Muscle of back (tissue), 11 donors: ENCODE measurements around the gene C2orf68. TPM values are rescaled to one million over a fixed set of nuclear protein-coding genes. Genes with fewer than 3 reads are reported as not detected.
"Not testable (repeated sequence)": the region's sequence is repeated elsewhere in the genome, so short reads cannot be mapped to it uniquely, and the experiment has no call there.

Source experiments
- DNase-seq, 3 donors: peaks; one replicate each; pipeline versions ENCODE4 v3.0.0 to v3.0.0-alpha.2; 2013
- polyA plus RNA-seq, 10 donors: library from polyadenylated mRNA; unstranded; fragments of 120-200 nt; gene quantifications; one replicate each; pipeline ENCODE4 v1.2.1, GENCODE V29; 2013; ENCODE audit not compliant: insufficient read length in 10 of 10

Gene C2orf68
- polyA plus RNA-seq, 10 donors: 35.9 to 51.2 (median 43.6) TPM

DNA sequence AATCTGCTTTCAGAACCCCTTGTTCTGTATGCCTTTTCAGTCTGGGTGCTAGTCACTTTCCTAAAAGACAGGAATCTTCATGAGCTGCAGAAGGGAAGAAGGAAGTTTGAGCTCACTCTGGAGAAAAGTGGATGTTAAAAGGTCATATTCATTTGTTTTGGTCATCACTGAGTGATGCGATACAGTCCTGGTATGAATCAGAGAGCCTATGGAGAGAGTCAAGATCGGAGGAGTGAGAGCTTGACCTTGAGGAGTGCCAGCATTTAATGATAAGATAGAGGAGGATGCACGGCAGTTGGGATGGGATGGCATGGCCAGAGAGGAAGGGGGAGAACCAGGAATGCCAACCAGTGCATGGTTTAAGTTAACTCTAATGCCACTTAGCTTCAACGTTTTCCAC, 23.8 kb upstream of the C2orf68 start:
- no peak for DNase-seq

DNA sequence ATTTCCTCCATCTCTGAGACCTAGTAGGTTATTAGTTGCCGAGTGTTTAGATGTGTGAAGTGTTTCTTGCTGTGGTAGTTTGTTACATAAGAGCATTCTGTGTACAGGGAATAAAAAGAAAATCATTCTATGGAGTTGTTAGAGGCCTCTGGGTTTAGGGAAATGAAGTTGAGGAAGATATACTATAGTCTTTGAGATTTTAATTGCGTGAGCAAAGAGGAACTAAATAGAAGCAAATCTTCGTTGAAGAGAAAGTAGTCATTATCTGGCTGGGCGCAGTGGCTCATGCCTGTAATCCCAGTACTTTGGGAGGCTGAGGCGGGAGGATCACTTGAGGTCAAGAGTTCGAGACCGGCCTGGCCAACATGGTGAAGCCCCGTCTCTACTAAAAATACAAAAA, 23.1 kb upstream of the C2orf68 start:
- DNase-seq: no peak

DNA sequence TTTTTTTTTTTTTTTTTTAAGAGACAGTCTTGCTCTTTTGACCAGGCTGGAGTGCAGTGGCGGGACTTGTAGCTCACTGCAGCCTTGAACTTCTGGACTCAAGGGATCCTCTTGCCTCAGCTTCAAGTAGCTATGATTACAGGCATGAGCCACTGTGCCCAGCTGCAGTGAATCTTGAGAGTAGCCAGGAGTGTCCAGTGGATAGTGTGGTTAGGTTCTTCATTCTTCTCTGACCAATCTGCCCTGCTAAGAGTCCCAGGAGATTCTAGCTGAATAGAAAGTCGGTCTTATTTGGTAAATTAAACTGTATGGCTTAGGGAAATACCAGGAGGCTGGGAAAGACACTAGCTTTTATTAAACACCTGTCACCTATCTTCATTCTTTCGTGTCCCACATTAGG, 19.4 kb upstream of the C2orf68 start:
- DNase-seq: no peak

DNA sequence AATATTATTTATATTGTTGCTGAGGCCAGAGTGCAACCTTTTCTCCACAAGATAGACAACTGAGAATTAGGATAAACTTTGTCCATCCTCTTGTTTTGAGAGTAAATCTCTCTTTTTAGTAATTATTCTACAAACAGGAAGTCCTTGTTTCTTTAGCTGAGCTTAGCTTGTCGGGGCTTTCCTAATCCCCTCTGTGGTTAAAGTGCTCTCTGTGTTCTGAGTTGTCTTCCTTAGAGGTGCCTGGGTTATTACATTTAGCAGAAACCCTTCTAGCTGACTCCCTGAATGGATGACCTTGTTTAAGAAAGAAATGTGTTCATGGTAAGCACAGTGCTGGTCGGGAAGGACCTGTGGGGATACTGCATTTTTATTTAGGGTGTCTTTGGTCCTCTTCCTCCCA, 16.8 kb upstream of the C2orf68 start:
- DNase-seq: no peak

DNA sequence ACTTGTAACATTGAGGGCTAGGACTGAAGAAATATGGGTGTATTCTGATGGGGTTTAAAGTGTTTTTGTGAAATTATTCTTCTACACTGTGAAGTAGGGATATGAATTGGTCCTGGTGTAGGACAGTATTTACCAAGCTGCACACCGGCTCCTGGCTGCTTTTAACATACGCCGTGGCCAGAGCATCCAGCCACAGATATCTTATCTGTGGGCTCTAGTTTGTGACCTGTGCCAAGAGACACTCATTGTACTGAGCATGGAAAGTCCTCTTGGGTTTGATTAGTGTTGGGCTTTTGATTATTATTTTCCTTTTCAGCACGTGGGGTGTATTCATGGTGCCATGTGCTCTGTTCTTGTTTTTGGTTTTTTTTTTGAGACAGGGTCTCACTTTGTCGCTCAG, 12.1 kb upstream of the C2orf68 start:
- no peak for DNase-seq

DNA sequence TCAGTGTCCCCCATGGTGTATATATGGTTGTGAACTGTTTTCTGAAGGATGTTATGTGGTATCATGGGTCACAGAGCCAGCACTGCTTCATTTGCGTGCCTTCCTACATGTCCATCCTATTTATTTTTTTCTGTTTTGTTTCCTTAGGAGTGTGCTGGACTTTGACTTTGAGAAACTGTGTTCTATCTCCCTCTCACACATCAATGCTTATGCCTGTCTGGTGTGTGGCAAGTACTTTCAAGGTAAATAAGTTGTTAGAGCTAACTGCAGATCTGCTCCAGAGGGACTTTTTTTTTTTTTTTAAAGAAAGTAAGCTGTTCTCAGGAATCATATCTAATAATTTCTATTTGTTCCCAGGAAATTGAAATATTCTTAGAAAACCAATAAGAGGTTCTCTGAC, 9.5 kb upstream of the C2orf68 start:
- no peak for DNase-seq

DNA sequence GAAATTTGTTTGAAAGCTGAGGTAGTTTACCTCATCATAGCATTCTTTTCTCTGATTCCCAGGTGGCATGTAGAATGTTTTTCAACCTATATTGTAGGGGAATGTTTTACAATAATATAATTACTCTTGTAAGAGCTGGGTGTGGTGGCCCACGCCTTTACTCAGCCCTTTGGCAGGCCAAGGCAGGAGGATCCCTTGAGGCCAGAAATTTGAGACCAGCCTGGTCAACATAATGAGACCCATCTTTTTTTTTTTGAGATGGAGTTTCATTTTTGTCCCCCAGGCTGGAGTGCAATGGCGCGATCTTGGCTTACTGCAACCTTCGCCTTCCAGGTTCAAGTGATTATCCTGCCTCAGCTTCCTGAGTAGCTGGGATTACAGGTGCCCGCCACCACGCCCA, 7.8 kb upstream of the C2orf68 start:
- no peak for DNase-seq

DNA sequence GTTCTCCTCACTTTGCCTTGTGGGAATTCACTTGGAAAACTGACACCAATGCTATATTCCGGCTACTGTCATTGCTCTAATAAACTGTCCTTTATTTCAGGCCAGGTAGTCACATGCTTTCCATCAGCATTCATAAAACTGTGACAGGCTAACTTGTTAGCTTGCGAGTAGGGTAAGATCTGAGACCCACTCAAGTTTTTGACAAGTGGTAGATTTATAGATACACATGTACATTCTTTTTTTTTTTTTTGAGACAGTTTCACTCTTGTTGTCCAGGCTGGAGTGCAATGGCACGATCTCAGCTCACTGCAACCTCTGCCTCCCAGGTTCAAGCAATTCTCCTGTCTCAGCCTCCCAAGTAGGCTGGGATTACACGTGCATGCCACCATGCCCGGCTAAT, 5.9 kb upstream of the C2orf68 start:
- not testable (repeated sequence) for DNase-seq

DNA sequence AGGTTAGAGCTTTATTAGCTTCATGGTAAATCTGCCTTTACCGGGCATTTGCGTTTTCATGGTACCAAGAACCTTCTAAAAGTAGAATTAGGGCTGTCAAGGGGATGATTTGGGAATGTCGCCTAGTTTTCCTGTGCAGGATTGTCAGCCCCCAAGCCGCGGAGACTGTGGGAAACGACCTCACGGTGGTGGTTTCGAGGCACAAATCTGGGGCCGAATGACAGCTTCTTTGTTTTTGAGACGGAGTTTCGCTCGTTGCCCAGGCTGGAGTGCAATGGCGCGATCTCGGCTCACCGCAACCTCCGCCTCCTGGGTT, 3.5 kb upstream of the C2orf68 start:
- DNase-seq: no peak

DNA sequence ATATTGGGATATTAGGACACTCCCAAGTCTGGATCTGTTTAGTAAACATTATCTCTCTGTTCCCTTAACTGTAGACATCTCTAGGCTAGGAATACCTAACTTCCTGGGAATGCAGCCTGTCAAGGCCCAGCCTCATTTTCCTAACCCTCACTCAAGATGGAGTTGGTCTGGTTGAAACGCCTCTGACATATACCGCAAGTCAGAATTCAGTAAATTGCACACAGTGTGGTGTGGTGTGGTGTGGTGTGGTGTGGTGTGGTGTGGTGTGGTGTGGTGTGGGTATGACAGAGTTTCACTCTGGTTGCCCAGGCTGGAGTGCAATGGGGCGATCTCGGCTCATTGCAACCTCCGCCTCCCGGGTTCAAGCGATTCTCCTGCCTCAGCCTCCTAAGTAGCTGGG, 2.9 kb upstream of the C2orf68 start:
- not testable (repeated sequence) for DNase-seq

DNA sequence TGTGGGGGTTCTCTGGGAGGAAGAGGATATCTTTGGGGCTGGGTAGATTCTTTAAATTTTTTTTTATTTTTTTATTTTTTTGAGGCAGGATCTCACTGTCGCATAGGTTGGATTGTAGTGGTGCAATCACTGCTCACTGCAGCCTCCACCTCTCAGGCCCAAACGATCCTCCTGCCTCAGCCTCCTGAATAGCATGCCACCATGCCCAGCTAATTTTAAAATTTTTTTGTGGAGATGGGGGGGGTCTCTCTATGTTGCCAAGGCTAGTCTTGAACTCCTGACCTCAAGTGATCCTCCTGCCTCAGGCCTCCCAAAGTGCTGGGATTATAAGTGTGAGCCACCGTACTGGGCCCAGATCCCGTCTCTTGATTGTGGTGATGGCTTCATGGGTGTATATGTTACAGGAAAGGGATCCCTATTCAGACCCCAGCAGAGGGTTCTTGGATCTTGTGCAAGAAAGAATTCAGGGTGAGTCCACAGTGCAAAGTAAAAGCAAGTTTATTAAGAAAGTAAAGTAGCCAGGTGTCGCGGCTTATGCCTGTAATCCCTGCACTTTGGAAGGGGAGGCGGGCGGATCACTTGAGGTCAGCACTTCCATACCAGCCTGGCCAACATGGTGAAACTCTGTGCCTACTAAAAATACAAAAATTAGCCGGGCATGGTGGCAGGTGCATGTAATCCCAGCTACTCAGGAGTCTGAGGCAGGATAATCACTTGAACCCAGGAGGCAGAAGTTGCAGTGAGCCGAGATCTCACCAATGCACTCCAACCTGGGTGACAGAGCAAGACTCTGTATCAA, 2.0 kb upstream of the C2orf68 start:
- no peak for DNase-seq

DNA sequence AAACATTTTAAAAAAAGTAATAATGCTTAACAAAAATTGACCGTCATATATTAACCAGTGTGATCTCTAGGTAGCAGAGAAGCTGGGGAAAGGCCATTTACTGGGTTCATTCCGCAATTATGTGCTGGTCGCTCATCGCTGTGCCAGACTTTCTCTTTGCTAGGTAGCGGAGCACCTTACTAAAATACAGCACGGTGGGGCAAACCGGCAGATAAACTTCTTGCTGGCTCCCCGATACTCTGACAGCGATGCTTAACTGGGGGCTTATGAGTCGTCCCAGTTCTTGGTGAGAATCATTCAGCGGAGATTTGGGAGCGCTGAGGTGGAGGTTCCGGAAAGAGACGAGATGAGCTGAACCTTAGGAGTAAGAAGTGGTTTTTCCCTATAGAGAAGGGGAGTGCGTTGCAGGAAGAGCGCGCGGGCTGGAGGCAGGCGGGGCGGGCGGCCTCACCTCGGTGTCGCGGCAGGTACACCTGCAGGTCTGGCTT, 605 bp downstream of the C2orf68 start:
- DNase-seq: no peak

DNA sequence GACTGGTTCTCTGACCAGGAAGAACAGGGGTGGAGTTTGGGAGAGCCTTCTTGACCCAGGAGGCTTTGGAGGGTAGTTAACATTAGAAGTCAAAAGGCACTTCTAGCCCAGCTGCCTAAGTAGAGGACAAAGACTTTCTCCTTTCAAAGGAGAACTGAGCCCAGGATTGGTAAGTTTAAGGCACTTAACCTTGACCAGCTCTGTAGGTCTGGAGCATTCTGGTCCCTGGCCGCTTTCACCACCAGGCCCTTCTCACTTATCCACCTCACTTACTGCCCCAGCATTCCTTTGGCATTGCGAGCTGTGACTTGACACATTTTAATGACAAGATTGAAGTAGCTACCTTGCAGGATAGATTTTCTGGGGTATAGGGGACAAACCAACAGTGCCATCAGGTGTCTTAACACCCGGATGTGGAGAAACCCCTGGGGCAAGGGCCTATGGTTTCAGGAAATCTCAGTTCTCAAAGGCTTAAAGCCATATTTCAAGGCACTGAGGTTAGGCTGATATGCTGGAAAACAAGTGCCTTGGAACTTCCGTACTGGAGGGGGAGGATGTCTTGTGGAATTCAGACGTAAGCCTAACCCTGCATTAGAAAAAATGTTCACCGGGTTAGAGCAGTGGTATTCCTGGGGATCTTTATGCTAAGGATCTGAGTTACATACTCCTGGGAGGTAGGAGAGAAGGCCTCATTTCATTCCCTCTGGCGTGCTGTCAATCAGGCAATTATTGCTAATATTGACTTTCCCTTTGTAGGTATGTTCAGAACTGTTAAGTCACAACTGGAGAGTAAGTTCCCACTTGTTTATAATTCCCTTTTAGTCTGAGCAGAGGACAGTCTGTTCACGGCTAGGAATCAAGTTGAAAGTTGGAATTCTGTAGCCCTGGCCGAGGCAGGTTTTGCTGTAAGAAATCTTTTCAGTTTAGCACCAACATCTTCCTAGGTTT, 4.3 kb downstream of the C2orf68 start:
- peak in 1 of 3 donors; percentile 1 for DNase-seq

DNA sequence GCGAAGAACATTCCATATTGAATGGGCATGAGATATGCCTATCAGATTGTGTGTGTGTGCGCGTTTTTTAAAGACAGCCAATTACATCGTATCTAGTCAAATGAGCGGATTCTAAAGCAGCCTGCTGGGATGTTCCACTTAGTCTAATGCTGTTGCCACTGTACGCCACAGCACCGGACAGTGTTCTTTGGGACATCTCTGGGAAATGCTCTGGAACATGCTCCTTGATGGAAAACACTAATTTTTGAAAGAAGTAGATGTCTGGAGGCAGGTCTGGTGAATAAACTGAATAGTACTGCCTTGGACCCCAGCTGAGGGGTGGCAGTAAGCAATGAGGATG, 5.8 kb downstream of the C2orf68 start:
- no peak for DNase-seq

DNA sequence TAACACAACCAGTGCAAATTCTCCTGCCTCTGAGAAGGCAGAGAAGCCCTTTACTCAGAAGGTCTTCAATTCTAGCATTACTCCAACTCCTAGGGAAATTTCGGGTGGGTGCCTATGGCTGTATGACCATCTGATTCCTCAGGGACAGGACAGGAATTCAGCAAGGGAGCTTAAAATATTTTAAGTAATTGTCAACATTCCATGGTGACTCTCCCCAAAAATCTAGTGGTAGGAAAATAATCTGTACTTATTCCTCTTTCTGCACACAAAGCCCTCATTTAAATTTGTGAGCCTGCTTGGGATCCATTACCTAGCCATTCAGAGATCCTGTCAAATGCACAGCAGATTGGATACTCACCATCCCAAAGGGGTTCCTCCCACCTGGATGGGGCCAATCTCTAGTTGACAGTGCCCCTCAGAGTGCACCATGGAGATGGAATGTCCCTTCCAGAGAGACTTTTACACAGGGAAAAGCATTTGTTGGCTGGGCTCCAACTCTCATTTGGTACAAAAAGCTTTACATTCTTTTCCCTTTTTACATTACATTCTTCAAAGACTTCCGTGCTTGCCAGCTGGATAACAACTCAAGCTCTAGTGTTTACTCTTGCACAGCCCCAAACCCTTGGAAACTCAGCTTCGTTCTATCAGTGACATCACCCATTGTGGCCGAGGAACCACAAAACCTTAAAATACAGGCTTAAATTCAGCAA, 6.3 kb downstream of the C2orf68 start:
- peak in 2 of 3 donors; percentile 43 to 62 for DNase-seq

DNA sequence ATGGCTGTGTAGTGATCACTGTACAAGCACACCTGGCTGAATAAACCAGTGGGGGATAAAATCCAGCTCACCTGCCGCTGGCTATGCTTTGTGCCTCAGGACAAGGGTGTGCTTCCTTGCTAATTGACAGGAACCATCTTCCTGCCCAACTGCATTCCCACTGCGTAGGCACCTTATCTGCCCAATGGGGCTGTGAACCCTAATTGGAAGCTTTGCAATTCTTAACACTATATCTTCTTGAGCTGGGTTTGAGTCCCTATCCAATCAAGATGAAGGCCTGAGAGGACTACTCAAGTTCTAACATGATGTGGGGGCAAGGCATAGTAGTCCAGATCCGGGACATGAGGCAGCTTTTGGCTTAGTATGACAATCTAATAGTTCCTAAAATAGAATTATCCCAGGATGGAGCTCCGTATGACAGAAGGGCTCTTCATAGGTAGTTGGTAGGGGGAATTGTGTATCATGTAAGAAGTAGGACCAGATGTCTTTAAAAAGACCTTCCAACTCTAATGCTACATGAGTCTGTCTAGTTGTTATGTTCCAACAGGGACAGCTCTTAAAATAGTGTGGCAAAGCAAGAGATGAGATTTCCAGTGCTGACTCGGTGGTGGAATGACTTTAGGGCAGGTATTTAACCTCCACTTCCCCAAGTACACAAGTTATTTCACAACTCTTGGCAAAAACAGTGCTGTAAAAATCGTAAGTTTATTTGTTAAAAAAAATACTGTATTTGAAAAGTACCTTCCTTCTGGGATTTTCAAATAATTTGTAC, 7.1 kb downstream of the C2orf68 start:
- peak in 1 of 3 donors; percentile 2 for DNase-seq

DNA sequence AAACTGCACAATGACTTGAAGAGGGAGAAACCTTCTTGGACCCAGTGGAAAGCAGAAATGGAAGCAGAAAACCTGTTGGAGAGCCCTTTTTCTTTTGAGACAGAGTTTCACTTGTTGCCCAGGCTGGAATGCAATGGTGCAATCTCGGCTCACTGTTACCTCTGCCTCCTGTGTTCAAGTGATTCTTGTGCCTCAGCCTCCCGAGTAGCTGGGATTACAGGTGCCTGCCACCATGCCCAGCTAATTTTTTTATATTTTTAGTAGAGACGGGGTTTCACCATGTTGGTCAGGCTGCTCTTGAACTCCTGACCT, 7.8 kb downstream of the C2orf68 start:
- DNase-seq: not testable (repeated sequence)

DNA sequence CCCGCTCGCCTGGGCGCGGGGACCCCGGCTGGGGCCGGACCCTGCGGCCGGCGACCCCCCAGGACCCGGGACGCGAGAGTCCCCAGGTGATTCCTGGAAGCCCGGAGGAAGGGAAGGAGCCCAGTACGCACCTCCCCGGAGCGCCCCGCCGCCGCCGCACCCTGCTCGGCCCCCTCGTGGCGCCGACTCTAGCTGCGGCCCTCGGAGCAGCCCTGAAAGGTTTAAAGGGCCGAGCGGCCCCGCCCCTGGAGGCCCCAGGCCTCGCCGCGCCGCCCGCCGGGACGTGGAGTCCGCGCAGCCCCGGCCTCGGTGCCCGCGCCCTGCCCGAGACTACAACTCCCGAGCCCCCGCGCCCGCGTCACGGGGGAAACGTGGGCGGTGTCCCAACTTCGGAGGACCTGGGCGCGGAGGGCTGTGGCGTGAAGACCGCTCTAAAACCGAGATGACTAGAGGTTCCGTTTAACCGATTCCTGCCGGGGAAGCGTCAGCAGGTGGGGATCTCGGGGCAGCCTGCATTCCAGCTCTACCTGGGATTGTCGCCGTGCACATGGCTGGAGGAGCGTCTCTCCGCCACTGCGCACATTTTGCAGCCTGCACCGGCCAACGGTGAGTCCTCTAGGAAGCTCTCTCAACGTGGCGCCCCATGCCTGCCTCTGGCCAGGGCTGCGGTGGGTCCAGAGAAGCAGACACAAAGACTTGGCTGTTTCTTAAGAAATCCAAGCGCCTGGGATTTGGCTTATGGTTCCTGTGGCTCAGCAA, 9.2 kb downstream of the C2orf68 start, which contains the start of gene TMEM150A:
Gene TMEM150A (minus strand): TSS at position 223 of the 759 bp plus-strand sequence. CDS start 750 bp downstream, outside the sequence.
- DNase-seq: peak; percentile 91 to 96 (median 91)

DNA sequence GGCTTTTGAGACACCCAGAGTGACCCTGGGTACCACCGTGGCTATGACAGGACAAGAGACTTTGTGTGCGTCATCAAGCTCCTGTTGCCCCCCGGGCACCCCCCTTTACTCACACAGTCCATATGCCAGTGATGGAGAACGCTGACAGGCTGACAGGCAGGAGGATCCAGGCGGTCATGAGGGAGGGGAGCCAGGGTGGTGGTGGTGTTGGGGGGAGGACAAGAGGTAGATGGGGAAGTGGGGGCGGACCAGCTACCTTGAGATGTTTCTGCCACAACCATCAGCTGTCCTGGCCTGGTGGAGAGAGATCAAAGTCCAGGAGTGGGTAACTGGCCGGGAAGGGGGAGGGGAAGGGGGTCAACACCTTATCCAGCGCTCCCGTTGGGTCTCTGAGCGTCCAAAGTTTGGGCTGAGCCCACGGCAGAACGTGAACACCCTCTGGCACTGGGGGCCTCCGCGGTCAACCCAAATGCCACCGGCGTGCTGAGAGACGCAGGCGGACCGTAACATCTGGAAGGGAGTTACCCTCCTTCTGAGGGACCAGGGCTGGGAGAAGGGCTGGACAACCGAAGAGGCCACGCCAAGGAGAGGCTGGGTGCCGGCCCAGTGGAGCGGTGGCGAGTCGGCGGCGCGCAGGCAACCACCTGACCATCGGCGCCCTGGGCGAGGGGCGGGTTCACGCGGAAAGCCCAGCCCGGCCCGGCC, 9.9 kb downstream of the C2orf68 start:
- DNase-seq: peak in 1 of 3 donors; percentile 21
